KG1 (cell line): ENCODE data around the gene CCNL2.
"Not testable (repeated sequence)": the region's sequence is repeated elsewhere in the genome, so short reads cannot be mapped to it uniquely, and the experiment has no call there.

Source experiments
- DNase-seq: peaks from one replicate; lab custom pipeline; 2025; lab: John Stamatoyannopoulos, UW

The CCNL2 gene

DNA sequence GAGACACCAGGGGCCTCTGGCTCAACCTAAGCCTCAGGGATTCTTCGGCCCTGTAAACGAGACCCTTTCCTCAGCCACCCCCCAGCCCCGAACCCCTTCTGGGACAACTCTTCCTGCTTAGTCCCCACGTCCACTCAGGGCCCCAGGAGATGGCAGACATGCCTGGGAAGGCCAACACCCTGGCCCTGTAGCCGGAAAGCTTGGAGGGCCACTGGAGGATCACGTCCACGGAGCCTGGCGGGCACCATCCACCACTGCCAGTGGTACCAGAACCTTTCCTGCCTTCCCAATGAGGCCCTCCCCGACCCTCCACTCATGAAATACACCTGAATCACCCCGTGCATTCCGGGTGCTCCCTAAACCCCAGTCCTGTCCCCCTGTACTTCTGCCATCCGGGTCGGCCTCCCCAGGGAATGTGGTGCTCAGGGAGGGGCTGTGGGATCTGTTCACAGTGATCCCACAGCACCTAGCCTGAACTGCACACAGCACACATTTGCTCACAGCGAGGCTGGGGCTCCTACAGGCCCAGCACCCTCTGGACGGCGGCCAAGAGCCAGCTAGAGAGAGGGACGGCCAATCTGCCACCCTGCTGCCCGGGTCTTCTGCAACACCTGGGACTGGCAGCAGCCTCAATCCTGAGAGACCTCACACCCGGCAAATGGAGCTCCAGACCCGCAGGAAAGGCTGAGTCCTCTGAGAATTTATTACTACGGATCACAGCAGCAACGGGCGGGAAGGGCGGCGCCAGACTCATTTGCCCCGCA is 25.9 kb downstream of the CCNL2 start:
- no peak for DNase-seq

GRCh38 chr1:1371746-1372711 is 27.1 kb downstream of the CCNL2 start:
- DNase-seq, result peak; percentile 22

- DNase-seq, result no peak
Observed at GRCh38 chr1:1371364-1371745, 27.8 kb downstream of the CCNL2 start.

DNA sequence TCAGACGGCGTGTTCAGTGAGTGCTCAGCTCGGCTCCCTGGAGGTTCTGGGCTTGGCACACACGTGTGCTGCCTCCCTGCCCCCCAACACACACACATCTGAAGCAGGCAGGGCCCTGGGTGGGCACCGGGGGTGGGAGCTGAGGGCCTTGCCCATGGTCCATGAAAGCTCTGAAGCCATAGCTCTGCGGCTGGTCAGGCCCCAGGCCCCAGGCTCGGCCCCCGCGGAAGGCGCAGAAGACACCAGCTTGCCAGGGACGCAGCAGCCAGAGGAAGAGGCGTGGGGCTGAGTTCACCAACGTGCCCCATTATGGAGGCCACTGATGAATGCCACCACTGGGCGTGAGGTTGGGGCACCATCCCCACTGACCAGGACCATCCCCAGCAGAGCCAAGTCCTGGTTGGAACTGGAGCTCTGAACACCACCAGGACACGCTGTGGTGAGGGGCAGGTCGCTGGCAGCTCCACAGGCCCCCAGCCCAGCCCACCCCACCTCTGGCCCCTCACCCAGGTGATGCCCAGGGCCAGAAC is 28.3 kb downstream of the CCNL2 start:
- DNase-seq, result no peak

DNA sequence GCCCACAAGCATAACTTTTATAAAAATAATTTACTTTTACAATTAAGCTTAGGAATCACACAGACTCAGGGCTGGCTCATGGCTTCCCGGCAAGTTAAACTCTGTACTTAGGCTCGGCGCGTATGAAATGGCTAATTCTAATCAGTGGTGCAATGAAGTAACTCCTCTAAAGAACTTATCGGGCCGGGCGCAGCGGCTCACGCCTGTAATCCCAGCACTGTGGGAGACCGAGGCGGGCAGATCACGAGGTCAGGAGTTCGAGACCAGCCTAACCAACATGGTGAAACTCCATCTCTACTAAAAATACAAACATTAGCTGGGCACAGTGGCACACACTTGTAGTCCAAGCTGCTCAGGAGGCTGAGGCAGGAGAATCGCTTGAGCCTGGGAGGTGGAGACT is 29.0 kb downstream of the CCNL2 start:
- not testable (repeated sequence) for DNase-seq

DNA sequence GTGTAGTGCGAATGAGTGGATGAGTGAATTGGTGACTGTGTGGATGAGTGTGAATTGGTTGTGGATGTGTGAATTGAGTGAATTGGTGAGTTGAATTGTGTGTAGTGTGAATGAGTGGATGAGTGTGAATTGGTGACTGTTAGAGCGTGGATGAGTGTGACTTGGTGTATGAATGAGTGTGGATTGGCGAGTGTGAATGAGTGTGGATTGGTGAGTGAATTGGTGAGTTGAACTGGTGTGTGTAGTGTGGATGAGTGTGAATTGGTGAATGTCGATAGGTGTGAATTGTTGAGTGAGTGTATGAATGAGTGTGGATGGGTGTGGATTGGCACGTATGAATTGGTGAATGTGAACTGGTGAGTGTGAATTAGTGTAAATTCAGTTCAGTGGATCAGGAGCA is 31.8 kb downstream of the CCNL2 start:
- no peak for DNase-seq

- no peak for DNase-seq
Observed at GRCh38 chr1:1366699-1367066, 32.5 kb downstream of the CCNL2 start.

- DNase-seq, result no peak
Observed at GRCh38 chr1:1365875-1366698, 33.0 kb downstream of the CCNL2 start.

DNA sequence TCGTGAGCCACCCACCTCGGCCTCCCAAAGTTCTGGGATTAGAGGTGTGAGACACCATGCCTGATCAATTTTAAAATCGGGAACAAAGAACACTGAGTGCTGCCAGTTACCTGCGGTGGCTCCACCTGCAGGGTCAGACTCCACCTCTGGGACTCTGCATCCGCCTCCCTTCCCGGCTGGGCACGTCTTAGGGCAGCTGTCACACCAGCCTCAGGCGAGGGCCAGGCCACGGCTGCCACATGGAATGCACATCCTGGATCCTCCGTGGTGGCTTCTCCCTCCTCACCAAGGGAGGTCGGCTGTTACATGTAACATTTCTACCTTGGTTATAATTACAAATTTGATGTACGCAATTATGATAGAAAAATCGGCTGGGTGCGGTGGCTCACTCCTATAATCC is 34.9 kb downstream of the CCNL2 start:
- DNase-seq, result no peak

GRCh38 chr1:1361982-1362423 is 37.1 kb downstream of the CCNL2 start:
- DNase-seq, result no peak

- no peak for DNase-seq
Observed at GRCh38 chr1:1361233-1361981, 37.7 kb downstream of the CCNL2 start.

DNA sequence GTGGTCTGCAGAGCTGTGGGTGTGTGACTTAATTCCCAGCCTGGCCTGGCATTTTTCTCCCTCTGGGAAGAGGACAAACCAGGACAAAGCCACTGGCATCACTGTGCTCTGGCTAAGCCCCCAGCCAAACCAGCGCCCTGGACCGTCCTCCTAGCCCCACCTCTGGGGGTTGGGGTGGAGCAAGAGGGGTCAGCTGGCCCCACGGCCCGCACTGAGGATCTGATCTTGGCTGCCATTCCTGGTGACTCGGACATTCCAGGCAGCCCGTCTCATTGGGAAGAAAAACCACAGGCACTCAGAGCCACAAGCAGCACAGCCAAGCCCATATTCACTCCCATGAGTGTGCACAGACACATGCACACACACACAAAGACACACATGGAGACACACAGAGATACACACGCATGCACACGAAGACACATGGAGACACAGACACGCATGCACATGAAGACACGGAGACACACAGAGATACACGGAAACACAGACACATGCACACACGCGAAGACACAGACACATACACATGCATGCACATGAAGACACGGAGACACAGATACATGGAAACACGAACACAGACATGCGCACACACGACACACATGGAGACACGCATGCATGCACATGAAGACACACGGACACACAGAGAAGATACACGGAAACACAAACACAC is 38.5 kb downstream of the CCNL2 start:
- DNase-seq, result no peak

- DNase-seq, result no peak
Observed at GRCh38 chr1:1359664-1360468, 39.3 kb downstream of the CCNL2 start.

DNA sequence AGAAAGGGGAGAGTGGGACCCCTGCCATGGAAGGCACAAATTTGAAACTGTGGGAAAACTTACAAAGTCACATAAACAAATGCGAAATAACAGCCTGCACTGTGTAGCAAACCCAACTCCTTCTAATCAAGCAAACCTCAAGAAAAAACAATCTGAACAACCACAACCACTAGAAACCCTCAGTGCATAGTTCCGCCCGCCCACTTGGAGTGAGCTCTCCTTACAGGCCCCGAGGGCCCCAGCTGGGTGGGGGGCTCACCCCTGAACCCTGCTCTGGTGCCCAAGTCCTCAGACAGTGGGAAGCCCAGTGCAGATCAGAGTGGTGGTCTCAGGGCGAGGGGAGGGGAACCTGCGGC is 39.8 kb downstream of the CCNL2 start:
- DNase-seq, result no peak

GRCh38 chr1:1358433-1359271 is 40.5 kb downstream of the CCNL2 start, which contains the start of gene MXRA8:
TSS of gene MXRA8 (minus strand) at chr1:1358555. CDS start at chr1:1358504, 51 bp downstream.
- DNase-seq, result no peak

- DNase-seq, result no peak
Observed at GRCh38 chr1:1357871-1358432, 41.2 kb downstream of the CCNL2 start.

- no peak for DNase-seq
Observed at GRCh38 chr1:1356796-1357401, 42.2 kb downstream of the CCNL2 start.

DNA sequence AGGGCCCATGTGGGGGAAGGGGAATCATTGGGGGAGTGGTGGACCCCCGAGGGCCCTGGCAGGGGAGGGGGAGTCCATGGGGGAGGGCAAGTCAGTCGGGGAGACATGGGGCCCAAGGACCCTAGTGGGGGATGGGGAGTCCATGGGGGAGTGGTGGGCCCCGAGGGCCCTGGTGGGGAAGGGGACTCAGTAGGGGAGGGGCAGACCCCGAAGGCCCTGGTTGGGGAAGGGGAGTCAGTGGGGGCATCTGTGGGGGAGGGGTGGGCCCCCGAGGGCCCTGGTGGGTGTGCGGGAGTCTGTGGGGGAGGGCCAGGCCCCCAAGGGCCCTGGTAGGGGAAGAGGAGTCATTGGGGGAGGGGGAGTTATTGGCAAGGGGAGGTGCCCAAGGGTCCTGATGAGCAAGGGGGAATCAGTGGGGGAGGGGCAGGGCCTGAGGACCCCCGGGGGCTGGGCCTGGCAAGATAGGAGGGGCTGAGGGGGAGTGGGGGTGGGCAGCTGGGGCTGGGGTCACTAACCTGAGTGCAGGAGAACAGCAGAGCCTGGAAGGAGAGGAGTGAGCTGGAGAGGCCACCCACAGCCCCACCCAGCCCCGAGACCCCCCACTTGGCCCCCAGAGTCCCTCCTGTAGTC is 42.9 kb downstream of the CCNL2 start:
- no peak for DNase-seq
